Lung (tissue), 12 donors: ENCODE measurements around the gene TMF1. TPM values are rescaled to one million over a fixed set of nuclear protein-coding genes. Genes with fewer than 3 reads are reported as not detected.

ENCODE experiments used
- ATAC-seq: fragments of 200-7000 bp; cut with Tn5 transposase; one replicate; pipeline ENCODE4 v1.9.1; 2020; ENCODE audit warnings: moderate number of reproducible peaks; ENCODE audit not compliant: insufficient read depth, low FRiP score
- DNase-seq, 3 donors: peaks; one replicate each; pipeline ENCODE4 v3.0.0-alpha.2; 2013 to 2017
- H3K27ac ChIP-seq, 2 donors: one replicate each; pipeline ENCODE4 v1.5.1; 2013; ENCODE audit warnings: mild to moderate bottlenecking in 2 of 2, moderate library complexity in 2 of 2, control low read depth in 1 of 2, inconsistent platforms in 1 of 2, low read depth in 1 of 2, low read length in 1 of 2
- H3K27me3 ChIP-seq, 3 donors: one replicate each; pipeline ENCODE4 v1.5.1; 2013; ENCODE audit warnings: low read length in 2 of 3; ENCODE audit not compliant: control insufficient read depth in 3 of 3, insufficient read depth in 3 of 3
- H3K36me3 ChIP-seq, 4 donors: one replicate each; pipeline ENCODE4 v1.5.1; 2013; ENCODE audit warnings: low read length in 4 of 4, mild to moderate bottlenecking in 1 of 4, moderate library complexity in 1 of 4; ENCODE audit not compliant: control insufficient read depth in 4 of 4, insufficient read depth in 4 of 4
- H3K4me1 ChIP-seq, 5 donors: one replicate each; pipeline ENCODE4 v1.5.1; 2013; ENCODE audit warnings: low read length in 5 of 5, mild to moderate bottlenecking in 2 of 5, moderate library complexity in 1 of 5; ENCODE audit not compliant: control insufficient read depth in 5 of 5, insufficient read depth in 5 of 5
- H3K4me3 ChIP-seq: one replicate; pipeline ENCODE4 v1.5.1; 2013; ENCODE audit warnings: mild to moderate bottlenecking, control low read depth, moderate library complexity
- H3K9ac ChIP-seq, 2 donors: one replicate each; pipeline ENCODE4 v1.5.1; 2013; ENCODE audit warnings: low read length in 2 of 2, control low read depth in 1 of 2; ENCODE audit not compliant: insufficient read depth in 1 of 2
- H3K9me3 ChIP-seq, 4 donors: one replicate each; pipeline ENCODE4 v1.5.1; 2013; ENCODE audit warnings: low read length in 3 of 4, mild to moderate bottlenecking in 1 of 4, moderate library complexity in 1 of 4; ENCODE audit not compliant: control insufficient read depth in 4 of 4, insufficient read depth in 3 of 4
- CTCF ChIP-seq: IDR thresholded peaks from 2 replicates; pipeline ENCODE4 v1.5.1; 2012; ENCODE audit warnings: mild to moderate bottlenecking; ENCODE audit errors: control extremely low read depth, extremely low read depth
- WGBS, 2 donors: extraction: QIAGEN DNeasy Blood & Tissue Kit; methylation state at CpG; one replicate each; pipeline ENCODE4 v1.1.7; 2013; 5-methylcytosine and 5-hydroxymethylcytosine counted together
- polyA plus RNA-seq, 2 donors: library from polyadenylated mRNA; stranded (reverse); fragments of 200-250 nt; gene quantifications; one replicate each; pipeline ENCODE4 v1.2.1, GENCODE V29; 2013
- total RNA-seq, 2 donors: library from RNA; depleted of rRNA in 1 of 2; stranded (reverse); fragments of >200 nt in 1 of 2; gene quantifications; one replicate each; pipeline ENCODE4 v1.2.1, GENCODE V29; 2014 to 2021
- donor health status: control.
- donor health status: control.
- donor health status: Bipolar disorder and iron deficiency.
- donor health status: healthy.
- donor health status: DM: yes; HTN: yes; CAD: no.

The TMF1 gene
- total and polyA plus RNA-seq, 4 donors: 9.6 to 84.3 (median 26.1) TPM

GRCh38 chr3:69048990-69049389 is 3.1 kb downstream of the TMF1 start:
- H3K9ac ChIP-seq: no peak overlapping the region
- H3K9me3 ChIP-seq: no peaks in the 10 kb centered on the region
- peaks cover 0 to 15% (median 4%) of the 10 kb centered on the region in 5 donors for H3K4me1 ChIP-seq
- DNase-seq (no peak), ATAC-seq (no peak)
- H3K4me3 ChIP-seq: no peak overlapping the region
- no peak for TF ChIP-seq CTCF
- WGBS, 2 donors: 92 to 100% methylated on average over 2 of the region's 2 CpGs
- H3K36me3 ChIP-seq: peaks cover 9 to 24% (median 16%) of the 10 kb centered on the region in 4 donors
- no peaks in the 10 kb centered on the region for H3K27me3 ChIP-seq
- no peak overlapping the region for H3K27ac ChIP-seq

- Histone ChIP-seq H3K9ac (no peak overlapping the region), H3K4me1 (peaks cover 0 to 2% (median 0%) of the 10 kb centered on the region in 5 donors), H3K9me3 (no peaks in the 10 kb centered on the region), H3K36me3 (peaks cover 14 to 47% (median 27%) of the 10 kb centered on the region in 4 donors), H3K4me3 (no peak overlapping the region), H3K27ac (no peak overlapping the region), H3K27me3 (no peaks in the 10 kb centered on the region)
- no peak for DNase-seq
- no peak for TF ChIP-seq CTCF
- 74 to 89% methylated on average over 2 of the region's 2 CpGs for WGBS, 2 donors
- no peak for ATAC-seq
Observed at GRCh38 chr3:69044608-69045007, 7.5 kb downstream of the TMF1 start.

- Histone ChIP-seq H3K9me3 (no peaks in the 10 kb centered on the region), H3K9ac (no peak overlapping the region), H3K4me1 (no peaks in the 10 kb centered on the region), H3K4me3 (no peak overlapping the region), H3K36me3 (peaks cover 22 to 45% (median 30%) of the 10 kb centered on the region in 4 donors), H3K27me3 (no peaks in the 10 kb centered on the region), H3K27ac (peak overlapping the region in 1 of 2 donors; percentile 14)
- no peak for DNase-seq
- TF ChIP-seq CTCF: no peak
- ATAC-seq: no peak
- WGBS, 2 donors: 76 to 77% methylated on average over 7 of the region's 7 CpGs
Observed at GRCh38 chr3:69033470-69033869, 18.7 kb downstream of the TMF1 start.

- peaks cover 22 to 44% (median 33%) of the 10 kb centered on the region in 4 donors for H3K36me3 ChIP-seq
- WGBS, 2 donors: 97 to 98% methylated on average over 9 of the region's 9 CpGs
Observed at GRCh38 chr3:69032737-69033136, 19.4 kb downstream of the TMF1 start.

More at GRCh38 chr3:69032737-69033136, 19.4 kb downstream of the TMF1 start:
- TF ChIP-seq CTCF: no peak
- Histone ChIP-seq H3K27me3 (no peaks in the 10 kb centered on the region), H3K9ac (no peak overlapping the region), H3K9me3 (no peaks in the 10 kb centered on the region), H3K27ac (no peak overlapping the region), H3K4me3 (no peak overlapping the region), H3K4me1 (no peaks in the 10 kb centered on the region)
- ATAC-seq (no peak), DNase-seq (no peak)
